OCI-LY7 (cell line): Measurements from ENCODE around the gene ZSCAN22. TPM values are rescaled to one million over a fixed set of nuclear protein-coding genes. Genes with fewer than 3 reads are reported as not detected.

Experiments used
- BruUV-seq: library from RNA; stranded (reverse); fragments of 400-500 nt; replicated peaks from 2 replicates; lab custom pipeline; 2021; lab: Mats Ljungman, UMichigan
- CTCF ChIA-PET: fragments of 300-600 bp; sonication (Branson Sonifier 250); formaldehyde crosslinking; loops from one replicate; lab custom pipeline; 2022; ENCODE audit warnings: antibody characterized with exemption; ENCODE audit not compliant: unreplicated experiment; lab: Charles Lee
- POLR2A ChIA-PET: fragments of 300-600 bp; sonication (Branson Sonifier 250); formaldehyde crosslinking; loops from one replicate; lab custom pipeline; 2022; ENCODE audit warnings: antibody characterized with exemption; lab: Charles Lee
- DNase-seq: peaks from one replicate; pipeline ENCODE4 v3.0.0-alpha.2; 2015; ENCODE audit warnings: low spot score
- H2AFZ ChIP-seq: fragments of 200-600 bp; sonication (generic), shearing (Covaris generic); 2 replicates; pipeline ENCODE4 v1.6.1; 2014; ENCODE audit warnings: mild to moderate bottlenecking, antibody characterized with exemption, low read length, moderate library complexity
- H3K27ac ChIP-seq: fragments of 200-600 bp; sonication (generic); 2 replicates; pipeline ENCODE4 v1.5.1; 2014; ENCODE audit warnings: mixed run types, low read depth, mild to moderate bottlenecking, moderate library complexity, low read length, inconsistent platforms; ENCODE audit not compliant: poor library complexity, severe bottlenecking
- H3K36me3 ChIP-seq: fragments of 200-600 bp; sonication (generic); 2 replicates; pipeline ENCODE4 v1.6.1; 2014; ENCODE audit warnings: mild to moderate bottlenecking, antibody characterized with exemption, low read length, moderate library complexity, mixed read lengths; ENCODE audit not compliant: insufficient read depth
- H3K4me1 ChIP-seq: fragments of 200-600 bp; sonication (generic); 2 replicates; pipeline ENCODE4 v1.5.1; 2014; ENCODE audit warnings: mild to moderate bottlenecking, low read length; ENCODE audit not compliant: insufficient read depth, poor library complexity, severe bottlenecking
- H3K4me2 ChIP-seq: fragments of 200-600 bp; sonication (generic); 2 replicates; pipeline ENCODE4 v1.6.1; 2014; ENCODE audit warnings: mild to moderate bottlenecking, low read length
- H3K4me3 ChIP-seq: fragments of 200-600 bp; sonication (generic); 2 replicates; pipeline ENCODE4 v1.5.1; 2014; ENCODE audit warnings: mild to moderate bottlenecking, low read depth, low read length; ENCODE audit not compliant: poor library complexity, severe bottlenecking
- H3K79me2 ChIP-seq: fragments of 200-600 bp; sonication (generic); 2 replicates; pipeline ENCODE4 v1.6.1; 2016; ENCODE audit warnings: low read depth, mild to moderate bottlenecking, low read length, moderate library complexity, mixed read lengths; ENCODE audit not compliant: insufficient read depth
- H3K9me2 ChIP-seq: fragments of 200-600 bp; sonication (generic); 2 replicates; pipeline ENCODE4 v1.6.1; 2016; ENCODE audit warnings: mild to moderate bottlenecking, low read length, mixed read lengths; ENCODE audit not compliant: insufficient read depth
- H3K9me3 ChIP-seq: fragments of 200-600 bp; sonication (generic); 2 replicates; pipeline ENCODE4 v1.6.1; 2014; ENCODE audit warnings: mild to moderate bottlenecking, mixed run types, low read length, mixed read lengths
- H4K20me1 ChIP-seq: fragments of 200-600 bp; sonication (generic); 2 replicates; pipeline ENCODE4 v1.6.1; 2014; ENCODE audit warnings: mild to moderate bottlenecking, antibody characterized with exemption, low read length, moderate library complexity, mixed read lengths; ENCODE audit not compliant: insufficient read depth
- EZH2phosphoT487 ChIP-seq: fragments of 200-600 bp; sonication (generic); IDR thresholded peaks from 2 replicates; pipeline ENCODE4 v1.6.1; 2018; ENCODE audit warnings: low read depth, borderline replicate concordance, mild to moderate bottlenecking, mixed run types, antibody characterized with exemption, low read length, moderate library complexity, mixed read lengths
- intact Hi-C: fragments of 100-400 bp; cut with micrococcal nuclease; formaldehyde crosslinking; loops from one replicate; pipeline ENCODE4 v1.10.0; 2022; ENCODE audit not compliant: unreplicated experiment
- total RNA-seq, 2 experiments: library from RNA; depleted of rRNA in 1 of 2; stranded (reverse); fragments of >200 nt in 1 of 2; shearing (Covaris generic) in 1 of 2; gene quantifications; 2 replicates each; pipeline ENCODE4 v1.2.3, GENCODE V29; 2014 to 2022
- TF ChIP-seq, protein P1 (sequence below): fragments of 200-600 bp; sonication (generic); conservative IDR thresholded peaks from 2 replicates; pipeline ENCODE4 v1.5.1; 2014; ENCODE audit warnings: mild to moderate bottlenecking, antibody characterized with exemption, low read length, moderate library complexity, mixed read lengths

ZSCAN22 gene
- total RNA-seq, 2 experiments from 2014 or later: 3.3 to 3.7 TPM

DNA sequence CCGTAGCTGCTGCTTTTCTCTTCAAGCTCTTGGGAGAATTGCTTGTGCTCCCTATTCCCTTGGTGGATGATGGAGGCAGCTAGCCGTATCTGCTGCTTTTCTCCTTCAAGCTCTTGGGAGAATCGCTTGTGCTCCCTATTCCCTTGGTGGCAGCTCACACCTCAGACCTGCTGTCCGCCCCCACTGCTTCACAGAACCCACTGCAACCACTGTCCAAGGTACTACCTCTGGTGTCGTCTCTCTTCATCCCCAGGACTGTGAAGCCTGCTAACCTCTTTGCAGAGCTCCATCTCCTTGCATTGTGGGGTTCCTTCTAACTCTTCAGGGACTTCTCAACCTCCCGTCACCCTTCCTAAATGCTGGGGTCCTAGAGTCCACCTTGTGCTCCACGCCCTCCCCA, 26.2 kb upstream of the ZSCAN22 start:
- no peak overlapping the region for H3K4me2 ChIP-seq

DNA sequence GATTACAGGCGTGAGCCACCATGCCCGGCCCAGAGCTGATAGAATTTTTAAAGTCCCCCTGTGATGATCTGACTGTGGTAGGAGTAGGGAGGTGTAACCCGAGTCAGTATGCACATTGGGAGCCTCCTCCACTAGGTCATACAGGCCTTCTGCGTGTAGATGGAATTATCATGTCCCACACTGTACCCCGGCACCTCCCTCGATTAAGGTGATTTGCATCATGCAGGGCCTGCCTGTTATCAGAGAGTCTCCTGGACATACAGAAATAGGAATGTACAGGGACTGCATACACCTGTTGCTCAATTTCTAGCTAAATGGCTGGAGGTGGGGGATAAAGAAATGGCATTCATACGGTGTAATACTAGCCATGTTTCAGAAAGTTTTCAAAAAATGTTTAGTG, 22.5 kb upstream of the ZSCAN22 start:
- no TSS peak for BruUV-seq
- H3K27ac ChIP-seq: no peak overlapping the region
- TF ChIP-seq, protein P1, sequence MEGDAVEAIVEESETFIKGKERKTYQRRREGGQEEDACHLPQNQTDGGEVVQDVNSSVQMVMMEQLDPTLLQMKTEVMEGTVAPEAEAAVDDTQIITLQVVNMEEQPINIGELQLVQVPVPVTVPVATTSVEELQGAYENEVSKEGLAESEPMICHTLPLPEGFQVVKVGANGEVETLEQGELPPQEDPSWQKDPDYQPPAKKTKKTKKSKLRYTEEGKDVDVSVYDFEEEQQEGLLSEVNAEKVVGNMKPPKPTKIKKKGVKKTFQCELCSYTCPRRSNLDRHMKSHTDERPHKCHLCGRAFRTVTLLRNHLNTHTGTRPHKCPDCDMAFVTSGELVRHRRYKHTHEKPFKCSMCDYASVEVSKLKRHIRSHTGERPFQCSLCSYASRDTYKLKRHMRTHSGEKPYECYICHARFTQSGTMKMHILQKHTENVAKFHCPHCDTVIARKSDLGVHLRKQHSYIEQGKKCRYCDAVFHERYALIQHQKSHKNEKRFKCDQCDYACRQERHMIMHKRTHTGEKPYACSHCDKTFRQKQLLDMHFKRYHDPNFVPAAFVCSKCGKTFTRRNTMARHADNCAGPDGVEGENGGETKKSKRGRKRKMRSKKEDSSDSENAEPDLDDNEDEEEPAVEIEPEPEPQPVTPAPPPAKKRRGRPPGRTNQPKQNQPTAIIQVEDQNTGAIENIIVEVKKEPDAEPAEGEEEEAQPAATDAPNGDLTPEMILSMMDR: no peak
- TF ChIP-seq EZH2phosphoT487: no peak
- H3K79me2 ChIP-seq: peaks cover 18% of the 10 kb centered on the region
- H2AFZ ChIP-seq: peak overlapping the region; percentile 89; the same call in 1 of the 2 replicates
- intact Hi-C loops: loop anchor here (2.0 kb wide), 3 partner anchors 25 to 121 kb away; partner anchors contain the start of genes ZNF274, ZNF544 and ZNF8
- CTCF ChIA-PET: no interaction called here
- peak overlapping the region; percentile 72 for H3K4me2 ChIP-seq
- H3K4me1 ChIP-seq: peaks cover 15% of the 10 kb centered on the region
- peaks cover 77% of the 10 kb centered on the region for H3K36me3 ChIP-seq
- no peaks in the 10 kb centered on the region for H3K9me2 ChIP-seq
- H3K4me3 ChIP-seq: no peak overlapping the region
- DNase-seq: no peak
- H3K9me3 ChIP-seq: peaks cover 15% of the 10 kb centered on the region; the same call in 1 of the 2 replicates
- POLR2A ChIA-PET: interaction anchor here (0.5 kb wide), 1 partner anchor 321 kb away, joined by 3 read pairs; no protein-coding TSS in a partner anchor
- no peaks in the 10 kb centered on the region for H4K20me1 ChIP-seq

More for the DNA sequence above, 26.2 kb upstream of the ZSCAN22 start:
- Histone ChIP-seq H3K79me2 (peaks cover 3% of the 10 kb centered on the region; the same call in 1 of the 2 replicates), H3K9me2 (no peaks in the 10 kb centered on the region), H3K27ac (no peak overlapping the region), H3K4me3 (no peak overlapping the region), H2AFZ (no peak overlapping the region), H4K20me1 (no peaks in the 10 kb centered on the region), H3K36me3 (peaks cover 77% of the 10 kb centered on the region), H3K4me1 (peaks cover 7% of the 10 kb centered on the region), H3K9me3 (peaks cover 6% of the 10 kb centered on the region; the same call in 1 of the 2 replicates)
- no TSS peak for BruUV-seq
- no peak for DNase-seq
- TF ChIP-seq, protein P1: no peak
- no peak for TF ChIP-seq EZH2phosphoT487
- ChIA-PET POLR2A (no interaction called here), CTCF (no interaction called here)
- intact Hi-C loops: no loop called here

DNA sequence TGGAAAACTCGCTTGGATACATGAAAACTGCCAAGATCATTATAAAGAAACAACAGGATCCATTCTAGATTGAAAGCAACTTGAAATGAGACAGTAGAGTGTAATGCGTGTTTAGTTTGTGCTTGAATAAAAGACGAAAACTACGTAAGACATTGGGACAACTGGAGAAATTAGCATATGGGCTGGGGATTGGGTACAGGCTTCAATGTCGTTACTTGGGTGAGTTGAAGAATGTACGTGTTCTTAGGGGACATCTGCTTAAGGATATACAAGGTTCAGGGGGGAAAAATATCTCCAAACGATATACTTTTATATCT, 22.1 kb upstream of the ZSCAN22 start:
- H2AFZ ChIP-seq: peak overlapping the region; percentile 89
- BruUV-seq: no TSS peak
- TF ChIP-seq EZH2phosphoT487: no peak
- TF ChIP-seq, protein P1: no peak
- H3K9me3 ChIP-seq: peaks cover 15% of the 10 kb centered on the region; the same call in 1 of the 2 replicates
- no peaks in the 10 kb centered on the region for H4K20me1 ChIP-seq
- H3K79me2 ChIP-seq: peaks cover 18% of the 10 kb centered on the region
- peak overlapping the region; percentile 94 for H3K4me3 ChIP-seq
- peak overlapping the region; percentile 72 for H3K4me2 ChIP-seq
- peaks cover 79% of the 10 kb centered on the region for H3K36me3 ChIP-seq
- intact Hi-C loops: loop anchor here (1.0 to 2.0 kb wide), 5 partner anchors 23 to 122 kb away; partner anchors contain the start of genes ZNF274, ZNF544, ZNF8 and ZNF837
- ChIA-PET CTCF (no interaction called here), POLR2A (interaction anchor here (1.0 kb wide), 1 partner anchor 22 kb away, joined by 4 read pairs; the partner anchor contains the start of gene ZSCAN22)
- H3K9me2 ChIP-seq: no peaks in the 10 kb centered on the region
- peak overlapping the region; percentile 33 for H3K27ac ChIP-seq
- no peak for DNase-seq
- peaks cover 15% of the 10 kb centered on the region for H3K4me1 ChIP-seq
